ENCODE results near the gene UHRF2.
"Not testable (repeated sequence)": the region's sequence is repeated elsewhere in the genome, so short reads cannot be mapped to it uniquely, and the experiment has no call there.

The UHRF2 gene

GRCh38 chr9:6428940-6429889 is 16.2 kb downstream of the UHRF2 start:
- no peak for DNase-seq (ENCODE audit: low spot score)
- FAIRE-seq: no peak

DNA sequence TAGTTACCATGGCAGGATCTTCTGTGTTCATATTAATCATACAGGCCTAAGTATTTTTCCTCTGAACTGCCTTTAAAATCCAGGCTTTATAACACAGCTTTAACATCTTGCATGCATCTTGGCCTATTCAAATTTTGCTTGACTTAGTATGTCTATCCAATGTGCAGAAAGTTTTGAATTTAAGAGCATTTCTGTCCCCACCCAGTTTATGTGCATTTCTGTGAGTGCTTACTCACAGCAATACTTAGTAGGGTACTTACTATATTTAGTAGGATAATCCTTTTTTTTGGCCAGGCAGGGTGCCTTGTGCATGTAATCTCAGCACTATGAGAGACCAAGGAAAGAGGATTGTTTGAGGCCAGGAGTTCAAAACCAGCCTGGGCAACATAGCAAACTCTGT is 18.0 kb downstream of the UHRF2 start:
- DNase-seq (ENCODE audit: low spot score) (no peak), FAIRE-seq (no peak)

DNA sequence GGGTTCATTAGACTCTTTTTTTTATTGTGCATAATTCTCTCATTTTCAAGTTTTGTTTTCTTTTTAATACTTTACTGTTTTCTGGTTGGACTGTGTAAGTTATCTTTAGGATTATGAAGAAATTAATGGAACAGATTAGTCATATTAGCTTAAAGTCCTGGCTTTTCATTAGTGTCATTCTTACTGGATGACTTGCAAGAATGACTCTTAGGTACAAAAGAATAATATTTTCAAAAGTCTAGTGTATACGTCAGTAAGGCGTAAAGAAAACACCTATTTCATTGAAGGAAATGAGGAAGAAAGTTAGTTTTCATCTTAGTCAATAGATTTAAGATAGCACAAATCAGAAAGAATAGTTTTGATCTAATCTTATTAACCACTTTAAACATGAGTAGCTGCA is 20.4 kb downstream of the UHRF2 start:
- FAIRE-seq (no peak), DNase-seq (ENCODE audit: low spot score) (no peak)

DNA sequence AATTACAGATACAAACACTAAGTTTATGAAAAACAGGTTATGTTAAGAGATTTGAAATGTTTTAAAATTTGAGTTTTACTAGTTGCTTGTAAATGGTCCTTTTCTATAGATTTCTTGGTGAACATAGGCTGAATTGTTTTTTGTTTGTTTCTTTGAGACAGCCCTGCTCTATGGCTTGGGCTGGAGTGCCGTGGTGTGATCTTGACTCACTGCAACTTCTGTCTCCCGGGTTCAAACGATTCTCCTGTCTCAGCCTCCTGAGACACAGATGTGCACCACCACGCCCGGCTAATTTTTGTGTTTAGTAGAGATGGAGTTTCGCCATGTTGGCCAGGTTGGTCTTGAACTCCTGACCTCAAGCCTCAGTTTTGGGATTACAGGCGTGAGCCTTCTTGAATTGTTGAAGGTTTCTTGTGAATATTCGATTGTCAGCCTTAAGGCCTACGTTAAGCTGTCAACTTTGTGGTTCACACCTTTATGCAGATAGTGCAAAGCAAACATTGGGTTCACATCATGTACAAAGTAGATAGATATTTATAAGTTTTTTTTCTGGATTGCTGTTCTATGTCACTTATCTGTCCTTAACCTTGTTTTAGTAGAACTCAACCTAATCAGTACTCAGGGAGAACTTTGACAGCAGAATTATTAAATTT is 26.2 kb downstream of the UHRF2 start:
- FAIRE-seq (no peak), DNase-seq (ENCODE audit: low spot score) (no peak)

GRCh38 chr9:6440405-6440804 is 27.4 kb downstream of the UHRF2 start:
- no peak for FAIRE-seq
- DNase-seq (ENCODE audit: low spot score): no peak

DNA sequence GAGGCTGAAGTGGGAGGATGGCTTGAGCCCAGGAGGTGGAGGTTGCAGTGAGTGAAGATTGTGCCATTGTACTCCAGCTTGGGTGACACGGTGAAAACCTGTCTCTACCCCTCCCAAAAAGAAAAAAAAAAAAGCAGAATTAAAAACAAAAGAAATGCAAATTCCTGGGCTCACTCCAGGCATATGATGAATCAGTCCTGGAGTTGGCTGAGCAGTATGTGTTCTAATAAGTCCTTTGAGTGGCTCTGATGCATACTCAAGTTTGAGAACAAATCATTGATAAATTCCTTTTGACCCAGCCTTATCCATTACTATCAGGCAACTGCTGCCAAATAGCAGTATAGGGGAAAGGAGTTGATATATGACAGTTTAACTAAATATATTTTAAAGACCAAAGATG is 28.3 kb downstream of the UHRF2 start:
- no peak for DNase-seq (ENCODE audit: low spot score)
- no peak for FAIRE-seq

GRCh38 chr9:6443661-6444060 is 30.7 kb downstream of the UHRF2 start:
- FAIRE-seq: no peak
- DNase-seq (ENCODE audit: low spot score): no peak

DNA sequence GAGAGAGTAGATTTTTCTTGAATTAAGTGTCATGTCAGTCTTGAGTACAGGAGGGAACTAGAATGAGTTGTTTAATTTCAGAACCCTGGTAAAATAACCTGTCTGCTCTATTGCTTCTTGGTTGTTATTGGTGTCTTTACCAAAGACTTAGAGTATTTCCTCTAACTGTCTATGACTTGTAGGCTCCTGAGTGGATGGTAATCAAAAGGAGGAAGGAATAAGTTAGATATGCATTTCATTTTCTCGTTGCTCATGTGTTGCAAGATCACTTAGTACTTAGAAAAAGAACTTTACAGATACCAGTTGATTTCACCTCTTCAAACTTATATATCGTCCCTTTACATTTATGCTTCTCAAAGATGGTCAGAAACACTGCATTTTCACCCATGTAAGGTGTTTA is 31.1 kb downstream of the UHRF2 start:
- DNase-seq (ENCODE audit: low spot score): no peak
- no peak for FAIRE-seq

DNA sequence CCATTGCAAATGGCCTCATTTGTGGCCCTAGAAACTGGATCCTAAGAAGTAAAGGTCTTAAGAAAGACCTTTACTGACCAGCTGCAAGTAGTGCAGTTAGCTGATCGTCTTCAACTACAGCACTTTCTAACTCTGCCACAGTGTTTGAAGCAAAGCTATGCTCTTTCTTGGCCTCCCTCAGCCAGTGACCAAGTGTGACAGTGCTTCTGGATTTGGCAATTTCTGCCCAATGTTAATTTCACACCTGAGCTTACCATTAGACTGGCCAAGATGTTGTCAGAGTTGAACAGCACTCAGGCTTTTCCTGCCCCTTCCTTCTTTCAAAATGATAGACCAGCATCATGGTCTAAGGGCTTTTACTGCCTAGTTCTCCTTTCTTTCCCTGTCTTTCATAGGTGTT is 36.1 kb downstream of the UHRF2 start:
- DNase-seq (ENCODE audit: low spot score): no peak
- FAIRE-seq: no peak

GRCh38 chr9:6449645-6450044 is 36.6 kb downstream of the UHRF2 start:
- DNase-seq (ENCODE audit: low spot score): no peak
- no peak for FAIRE-seq

GRCh38 chr9:6450641-6451375 is 37.8 kb downstream of the UHRF2 start:
- no peak for FAIRE-seq
- no peak for DNase-seq (ENCODE audit: low spot score)

DNA sequence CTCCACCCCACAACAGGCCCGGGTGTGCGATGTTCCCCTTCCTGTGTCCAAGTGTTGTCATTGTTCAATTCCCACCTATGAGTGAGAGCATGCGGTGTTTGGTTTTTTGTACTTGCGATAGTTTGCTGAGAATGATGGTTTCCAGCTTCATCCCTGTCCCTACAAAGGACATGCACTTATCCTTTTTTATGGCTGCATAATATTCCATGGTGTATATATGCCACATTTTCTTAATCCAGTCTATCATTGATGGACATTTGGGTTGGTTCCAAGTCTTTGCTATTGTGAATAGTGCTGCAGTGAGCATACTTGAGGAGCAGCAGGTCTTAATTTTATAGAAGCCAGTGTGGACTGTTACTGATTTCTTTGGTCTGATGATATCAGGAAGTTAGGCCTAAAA is 42.3 kb downstream of the UHRF2 start:
- DNase-seq (ENCODE audit: low spot score); FAIRE-seq: not testable (repeated sequence)

DNA sequence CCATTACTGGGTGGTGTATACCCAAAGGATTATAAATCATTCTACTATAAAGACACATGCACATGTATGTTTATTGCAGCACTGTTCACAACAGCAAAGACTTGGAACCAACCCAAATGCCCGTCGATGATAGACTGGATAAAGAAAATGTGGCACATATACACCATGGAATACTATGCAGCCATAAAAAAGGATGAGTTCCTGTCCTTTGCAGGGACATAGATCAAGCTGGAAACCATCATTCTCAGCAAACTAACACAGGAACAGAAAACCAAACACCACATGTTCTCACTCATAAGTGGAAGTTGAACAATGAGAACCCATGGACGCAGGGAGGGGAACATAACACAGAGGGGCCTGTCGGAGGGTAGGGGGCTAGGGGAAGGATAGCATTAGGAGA is 45.7 kb downstream of the UHRF2 start:
- DNase-seq (ENCODE audit: low spot score); FAIRE-seq: not testable (repeated sequence)

DNA sequence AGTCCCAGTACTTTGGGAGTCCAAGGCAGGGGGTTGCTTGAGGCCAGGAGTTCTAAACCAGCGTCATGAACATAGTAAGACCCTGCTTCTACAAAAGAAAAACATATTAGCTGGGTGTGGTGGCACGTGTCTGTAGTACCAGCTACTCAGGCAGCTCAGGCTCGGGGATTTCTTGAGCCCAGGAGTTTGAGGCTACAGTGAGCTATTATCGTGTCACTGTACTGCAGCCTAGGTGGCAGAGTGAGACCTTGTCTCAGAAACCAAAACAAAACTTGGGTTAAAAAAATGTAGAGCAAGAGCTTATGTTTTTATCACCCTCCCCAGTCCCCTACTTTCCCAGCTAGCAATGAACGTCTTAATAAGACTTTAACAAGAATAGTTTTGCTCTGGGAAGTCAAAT is 46.7 kb downstream of the UHRF2 start:
- DNase-seq (ENCODE audit: low spot score) (no peak), FAIRE-seq (no peak)

- no peak for FAIRE-seq
These were observed 47.3 kb downstream of the UHRF2 start for GRCh38 chr9:6460189-6460768.

GRCh38 chr9:6461619-6462018 is 48.6 kb downstream of the UHRF2 start:
- no peak for FAIRE-seq
- no peak for DNase-seq (ENCODE audit: low spot score)

More at GRCh38 chr9:6460189-6460768, 47.3 kb downstream of the UHRF2 start:
- DNase-seq (ENCODE audit: low spot score): no peak

GRCh38 chr9:6467006-6467625 is 54.1 kb downstream of the UHRF2 start:
- no peak for DNase-seq (ENCODE audit: low spot score)
- no peak for FAIRE-seq

DNA sequence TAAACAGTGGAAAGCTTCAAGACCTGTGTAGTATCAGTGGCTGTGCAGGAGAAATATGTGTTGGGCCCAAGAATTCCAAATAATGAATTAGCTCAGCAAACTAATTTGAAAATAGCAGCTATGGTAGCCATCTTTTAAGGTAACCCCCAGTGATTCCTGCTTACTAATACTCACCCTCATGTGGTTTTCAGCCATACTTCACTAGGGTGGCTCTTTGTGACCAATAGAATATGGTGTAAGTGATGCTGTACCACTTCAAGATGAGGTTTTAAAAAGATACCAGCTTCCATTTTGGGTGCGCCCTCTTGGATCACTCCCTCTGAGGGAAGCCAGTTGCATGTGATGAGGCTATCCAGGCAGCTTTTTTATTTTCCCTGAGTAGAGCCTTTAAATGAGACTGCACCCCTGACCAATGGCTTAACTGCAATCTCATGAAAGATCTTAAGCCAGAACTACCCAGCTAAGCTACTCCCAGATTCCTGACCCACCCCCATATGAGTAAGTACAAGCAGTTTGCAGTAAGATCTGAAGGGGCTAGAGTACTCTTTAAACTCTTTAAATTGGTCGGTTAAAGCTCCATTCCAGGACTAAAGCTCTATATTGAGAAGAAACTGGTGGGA is 58.3 kb downstream of the UHRF2 start:
- DNase-seq (ENCODE audit: low spot score) (no peak), FAIRE-seq (no peak)

DNA sequence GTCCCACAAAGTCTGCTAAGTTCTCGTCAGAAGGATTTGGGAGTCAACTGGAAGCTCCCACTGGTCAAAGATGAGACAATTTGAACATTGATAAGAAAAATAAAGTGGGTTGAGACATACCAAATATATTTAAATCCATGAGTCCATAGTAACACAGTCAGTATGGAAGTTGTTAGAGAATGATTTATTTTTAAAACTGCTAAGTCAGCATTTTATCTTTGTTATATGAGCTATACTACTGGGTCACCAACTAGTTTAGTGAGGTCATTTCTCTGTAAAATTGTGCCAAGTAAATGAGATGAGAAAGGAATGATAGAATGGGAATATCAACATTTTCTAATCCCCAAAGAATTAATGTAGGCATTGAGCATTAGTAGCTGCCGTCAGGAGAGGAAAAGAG is 60.2 kb downstream of the UHRF2 start:
- FAIRE-seq: no peak

DNA sequence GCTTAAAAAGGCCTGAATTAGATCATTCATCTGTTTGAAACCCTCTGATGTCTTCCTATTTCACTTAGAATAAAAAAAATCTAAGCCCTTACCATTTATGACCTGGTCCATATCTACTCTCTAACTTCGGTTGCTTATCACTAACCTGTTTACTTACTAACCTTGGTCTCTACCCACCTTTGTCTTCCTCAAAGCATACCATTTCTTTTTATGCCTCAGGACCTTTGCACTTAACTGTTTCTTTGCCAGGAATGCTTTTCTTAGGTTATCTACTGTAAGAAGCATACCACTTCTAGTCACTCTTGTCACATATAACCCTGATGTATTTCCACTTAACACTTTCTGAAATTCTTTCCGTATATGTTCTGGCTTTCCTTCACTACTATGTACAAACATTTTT is 67.0 kb downstream of the UHRF2 start:
- FAIRE-seq (no peak), DNase-seq (ENCODE audit: low spot score) (no peak)

More for the DNA sequence above, 60.2 kb downstream of the UHRF2 start:
- DNase-seq (ENCODE audit: low spot score): no peak

DNA sequence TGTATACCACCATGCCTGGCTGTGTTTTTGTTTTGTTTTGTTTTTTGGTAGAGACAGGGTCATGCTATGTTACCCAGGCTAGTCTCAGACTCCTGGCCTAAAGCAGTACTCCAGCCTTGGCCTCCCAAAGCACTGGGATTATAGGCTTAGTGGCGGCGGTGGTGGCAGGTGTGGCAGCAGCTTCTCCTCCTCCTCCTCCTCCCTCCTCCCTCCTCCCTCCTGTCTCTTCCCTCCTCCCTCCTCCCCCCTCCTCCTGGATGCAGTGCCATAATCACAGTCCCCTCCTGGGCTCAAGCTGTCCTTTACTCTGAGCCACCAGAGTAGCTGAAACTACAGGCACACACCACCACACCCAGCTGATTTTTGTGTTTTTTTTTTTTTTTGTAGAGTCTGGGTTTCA is 71.2 kb downstream of the UHRF2 start:
- FAIRE-seq (no peak), DNase-seq (ENCODE audit: low spot score) (no peak)

Measured in RCC 7860 (cell line).